Endothelial cell of umbilical vein (primary cell): Measurements from ENCODE around the gene RNF213. TPM values are rescaled to one million over a fixed set of nuclear protein-coding genes. Genes with fewer than 3 reads are reported as not detected.

Experiments
- BruUV-seq: library from RNA; stranded (reverse); fragments of 400-500 nt; replicated peaks from 2 replicates; lab custom pipeline; 2021; lab: Mats Ljungman, UMichigan
- CTCF ChIA-PET: fragments of 300-600, 350-600 bp; sonication (Branson Sonifier 250); formaldehyde crosslinking; loops from one replicate; lab custom pipeline; 2021; ENCODE audit warnings: antibody characterized with exemption, inconsistent platforms; lab: Charles Lee
- POLR2A ChIA-PET: fragments of 300-600, 350-600 bp; sonication (Branson Sonifier 250); formaldehyde crosslinking; loops from one replicate; lab custom pipeline; 2021; ENCODE audit warnings: antibody characterized with exemption, inconsistent platforms; lab: Charles Lee
- DNase-seq: peaks from one replicate; pipeline ENCODE4 v3.0.0-alpha.2; 2011; ENCODE audit warnings: low read depth, low spot score
- FAIRE-seq: peaks from 2 replicates; lab custom pipeline; 2011; peaks lifted over from hg19 to GRCh38; lab: Jason Lieb, UNC
- H2AFZ ChIP-seq: 2 replicates; pipeline ENCODE4 v1.6.0; 2012; ENCODE audit warnings: low read depth, low read length, control low read depth, inconsistent platforms
- H3K27ac ChIP-seq: 2 replicates; pipeline ENCODE4 v1.5.1; 2011; ENCODE audit warnings: low read depth, mild to moderate bottlenecking, control low read depth, low read length, moderate library complexity; ENCODE audit not compliant: insufficient read depth
- H3K27me3 ChIP-seq, 2 experiments: 2 replicates each; pipeline versions ENCODE4 v1.6.0 to v1.6.1; 2011; ENCODE audit warnings: low read length in 2 of 2, mixed read lengths in 1 of 2; ENCODE audit not compliant: control insufficient read depth in 2 of 2, insufficient read depth in 2 of 2
- H3K36me3 ChIP-seq, 2 experiments: 2 replicates in 1 of 2; 3 replicates in 1 of 2; pipeline ENCODE4 v1.5.1; 2011; ENCODE audit warnings: low read length in 2 of 2, mild to moderate bottlenecking in 1 of 2, moderate library complexity in 1 of 2; ENCODE audit not compliant: control insufficient read depth in 2 of 2, insufficient read depth in 2 of 2; ENCODE audit errors: extremely low read depth in 1 of 2
- H3K4me1 ChIP-seq: 3 replicates; pipeline ENCODE4 v1.5.1; 2011; ENCODE audit warnings: mild to moderate bottlenecking, low read length; ENCODE audit not compliant: control insufficient read depth, insufficient read depth; ENCODE audit errors: extremely low read depth
- H3K4me2 ChIP-seq: 2 replicates; pipeline ENCODE4 v1.6.1; 2011; ENCODE audit warnings: low read length, control low read depth, mixed read lengths; ENCODE audit not compliant: insufficient read depth
- H3K4me3 ChIP-seq, 3 experiments: fragments of 200-600 bp in 1 of 3; sonication (generic), shearing (Covaris generic) in 1 of 3; replicated peaks in 1 of 3; 2 replicates each; pipeline ENCODE4 v1.5.1; 2011 to 2016; ENCODE audit warnings: control low read depth in 3 of 3, low read length in 3 of 3, mild to moderate bottlenecking in 2 of 3, inconsistent platforms in 1 of 3, low read depth in 1 of 3, moderate library complexity in 1 of 3; ENCODE audit not compliant: insufficient read depth in 1 of 3
- H3K79me2 ChIP-seq: 2 replicates; pipeline ENCODE4 v1.6.0; 2012; ENCODE audit warnings: low read length, inconsistent platforms; ENCODE audit not compliant: control insufficient read depth, insufficient read depth
- H3K9ac ChIP-seq: replicated peaks from 2 replicates; pipeline ENCODE3; 2011; ENCODE audit warnings: low read length, control low read depth; ENCODE audit not compliant: insufficient read depth; ENCODE audit errors: extremely low read depth
- H3K9me1 ChIP-seq: replicated peaks from 3 replicates; pipeline ENCODE4 v1.6.0; 2011; ENCODE audit warnings: mild to moderate bottlenecking, low read length; ENCODE audit not compliant: control insufficient read depth, insufficient read depth; ENCODE audit errors: extremely low read depth
- H3K9me3 ChIP-seq: replicated peaks from 2 replicates; pipeline ENCODE4 v1.5.1; 2012; ENCODE audit warnings: low read length, inconsistent platforms; ENCODE audit not compliant: control insufficient read depth, insufficient read depth
- H4K20me1 ChIP-seq: replicated peaks from 2 replicates; pipeline ENCODE3; 2011; ENCODE audit warnings: mild to moderate bottlenecking, low read length; ENCODE audit not compliant: control insufficient read depth, insufficient read depth; ENCODE audit errors: extremely low read depth
- EZH2 ChIP-seq: IDR thresholded peaks from 2 replicates; pipeline ENCODE4 v1.6.1; 2012; ENCODE audit warnings: borderline replicate concordance, low read depth, mild to moderate bottlenecking, moderate library complexity, low read length, inconsistent platforms; ENCODE audit not compliant: severe bottlenecking
- FOS ChIP-seq: IDR thresholded peaks from 2 replicates; pipeline ENCODE4 v1.6.1; 2011; ENCODE audit warnings: mild to moderate bottlenecking, low read length, moderate library complexity, borderline replicate concordance; ENCODE audit not compliant: insufficient read depth
- GATA2 ChIP-seq: IDR thresholded peaks from 2 replicates; pipeline ENCODE4 v1.7.0; 2011; ENCODE audit warnings: low read depth, mild to moderate bottlenecking, moderate library complexity, mixed read lengths, low read length; ENCODE audit not compliant: insufficient read length, insufficient read depth
- JUN ChIP-seq: IDR thresholded peaks from 2 replicates; pipeline ENCODE4 v1.6.1; 2011; ENCODE audit warnings: borderline replicate concordance, low read depth; ENCODE audit not compliant: insufficient read length, insufficient read depth
- MYC ChIP-seq: IDR thresholded peaks from one replicate; pipeline ENCODE4 v1.6.1; 2011; ENCODE audit warnings: mild to moderate bottlenecking, low read depth, low read length
- POLR2A ChIP-seq: IDR thresholded peaks from 2 replicates; pipeline ENCODE4 v1.6.1; 2012; ENCODE audit warnings: low read depth, mild to moderate bottlenecking, control low read depth, low read length
- POLR2AphosphoS5 ChIP-seq: IDR thresholded peaks from 2 replicates; pipeline ENCODE4 v1.6.1; 2012; ENCODE audit warnings: low read depth, mild to moderate bottlenecking, control low read depth, low read length, moderate library complexity; ENCODE audit not compliant: insufficient read depth
- dilution Hi-C: fragments of 300-500 bp; cut with MboI; formaldehyde crosslinking; loops from one replicate; pipeline ENCODE4 v1.15.0; 2019; ENCODE audit warnings: low sequenced_read_pairs; ENCODE audit not compliant: extremely low pct_ligation_motif_present
- intact Hi-C: fragments of 100-400 bp; cut with micrococcal nuclease; formaldehyde crosslinking; loops from one replicate; pipeline ENCODE4 v1.10.0; 2022
- polyA plus RNA-seq, 4 experiments: library from polyadenylated mRNA; depleted of rRNA in 3 of 4; stranded (reverse) in 3 of 4; unstranded in 1 of 4; fragments of >200 nt; gene quantifications; 2 replicates each; pipeline versions ENCODE4 v1.2.1 to v1.2.3, GENCODE V29; 2011 to 2012; ENCODE audit warnings: missing spikeins in 1 of 4
- total RNA-seq: library from RNA; stranded (reverse); gene quantifications from 2 replicates; pipeline ENCODE4 v1.2.3, GENCODE V29; 2021
- TF ChIP-seq, protein P1 (sequence below), 2 donors: IDR thresholded peaks; 1 replicate in 1 of 2; 2 replicates in 1 of 2; pipeline ENCODE4 v1.5.1; 2011; ENCODE audit warnings: low read length in 2 of 2, mild to moderate bottlenecking in 2 of 2, moderate library complexity in 2 of 2, control low read depth in 1 of 2, inconsistent platforms in 1 of 2, low read depth in 1 of 2; ENCODE audit not compliant: insufficient read depth in 1 of 2; ENCODE audit errors: extremely low read depth in 1 of 2
- TF ChIP-seq, protein P2 (sequence below): IDR thresholded peaks from 2 replicates; pipeline ENCODE4 v1.6.1; 2011; ENCODE audit not compliant: insufficient read depth, insufficient read length

The RNF213 gene
- total and polyA plus RNA-seq, 2 donors (not counting 3 experiments of a cell fraction or from before 2014, with no cell fraction given), result 36.5 to 116 TPM

- Histone ChIP-seq H3K9me1 (no peaks in the 10 kb centered on the region), H4K20me1 (no peaks in the 10 kb centered on the region), H3K79me2 (no peaks in the 10 kb centered on the region), H3K4me3 (no peak overlapping the region), H3K4me2 (no peak overlapping the region), H3K36me3 (peaks cover 0 to 4% of the 10 kb centered on the region in 2 experiments), H2AFZ (no peak overlapping the region), H3K9me3 (peaks cover 2% of the 10 kb centered on the region), H3K27me3 (no peaks in the 10 kb centered on the region), H3K4me1 (no peaks in the 10 kb centered on the region), H3K9ac (no peak overlapping the region), H3K27ac (no peak overlapping the region)
- BruUV-seq, result no TSS peak
- dilution Hi-C loops (no loop called here), intact Hi-C loops (no loop called here)
- ChIA-PET CTCF (interaction anchor here (1.1 to 1.4 kb wide), 2 partner anchors 9 to 33 kb away, joined by 3 read pairs; partner anchors contain the start of gene SGSH), POLR2A (interaction anchor here (1.4 kb wide), 1 partner anchor 9 kb away, joined by 4 read pairs; the partner anchor contains the start of genes SGSH and SLC26A11)
- TF ChIP-seq JUN (no peak), EZH2 (no peak), FOS (no peak), POLR2A (no peak), GATA2 (no peak), MYC (no peak)
- FAIRE-seq (no peak), DNase-seq (no peak)
Observed at GRCh38 chr17:80229011-80229410, 31.6 kb upstream of the RNF213 start.

GRCh38 chr17:80232438-80232837 lies 28.2 kb upstream of the RNF213 start:
- TF ChIP-seq GATA2 (no peak), JUN (no peak), POLR2A (no peak), POLR2AphosphoS5 (no peak), EZH2 (no peak), MYC (no peak), FOS (no peak)
- TF ChIP-seq, protein P1, sequence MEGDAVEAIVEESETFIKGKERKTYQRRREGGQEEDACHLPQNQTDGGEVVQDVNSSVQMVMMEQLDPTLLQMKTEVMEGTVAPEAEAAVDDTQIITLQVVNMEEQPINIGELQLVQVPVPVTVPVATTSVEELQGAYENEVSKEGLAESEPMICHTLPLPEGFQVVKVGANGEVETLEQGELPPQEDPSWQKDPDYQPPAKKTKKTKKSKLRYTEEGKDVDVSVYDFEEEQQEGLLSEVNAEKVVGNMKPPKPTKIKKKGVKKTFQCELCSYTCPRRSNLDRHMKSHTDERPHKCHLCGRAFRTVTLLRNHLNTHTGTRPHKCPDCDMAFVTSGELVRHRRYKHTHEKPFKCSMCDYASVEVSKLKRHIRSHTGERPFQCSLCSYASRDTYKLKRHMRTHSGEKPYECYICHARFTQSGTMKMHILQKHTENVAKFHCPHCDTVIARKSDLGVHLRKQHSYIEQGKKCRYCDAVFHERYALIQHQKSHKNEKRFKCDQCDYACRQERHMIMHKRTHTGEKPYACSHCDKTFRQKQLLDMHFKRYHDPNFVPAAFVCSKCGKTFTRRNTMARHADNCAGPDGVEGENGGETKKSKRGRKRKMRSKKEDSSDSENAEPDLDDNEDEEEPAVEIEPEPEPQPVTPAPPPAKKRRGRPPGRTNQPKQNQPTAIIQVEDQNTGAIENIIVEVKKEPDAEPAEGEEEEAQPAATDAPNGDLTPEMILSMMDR (IDR thresholded peaks at IDR 0.05; ENCODE audit: extremely low read depth in 1 of 2, insufficient read depth in 1 of 2, low read depth in 1 of 2, low read length in 2 of 2), result no peak
- TF ChIP-seq, protein P2, sequence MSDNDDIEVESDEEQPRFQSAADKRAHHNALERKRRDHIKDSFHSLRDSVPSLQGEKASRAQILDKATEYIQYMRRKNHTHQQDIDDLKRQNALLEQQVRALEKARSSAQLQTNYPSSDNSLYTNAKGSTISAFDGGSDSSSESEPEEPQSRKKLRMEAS, result no peak
- DNase-seq, result no peak
- intact Hi-C loops (no loop called here), dilution Hi-C loops (no loop called here)
- H3K27me3 ChIP-seq, result no peaks in the 10 kb centered on the region
- no peaks in the 10 kb centered on the region for H3K79me2 ChIP-seq
- no TSS peak for BruUV-seq
- POLR2A ChIA-PET, result no interaction called here
- CTCF ChIA-PET, result interaction anchor here (0.6 to 2.0 kb wide), 2 partner anchors 23 to 37 kb away, joined by 3 to 6 read pairs; no protein-coding TSS in a partner anchor
- H3K4me2 ChIP-seq, result no peak overlapping the region
- no peaks in the 10 kb centered on the region for H4K20me1 ChIP-seq
- no peak for FAIRE-seq
- H3K27ac ChIP-seq, result no peak overlapping the region
- H3K9me1 ChIP-seq, result no peaks in the 10 kb centered on the region
- no peak overlapping the region for H3K4me3 ChIP-seq
- peaks cover 2% of the 10 kb centered on the region for H3K9me3 ChIP-seq
- no peaks in the 10 kb centered on the region for H3K4me1 ChIP-seq
- peaks cover 0 to 10% of the 10 kb centered on the region in 2 experiments for H3K36me3 ChIP-seq
- no peak overlapping the region for H3K9ac ChIP-seq
- no peak overlapping the region for H2AFZ ChIP-seq
